Measurements from ENCODE around the gene IL12B. TPM values are rescaled to one million over a fixed set of nuclear protein-coding genes. Genes with fewer than 3 reads are reported as not detected.
"Not testable (repeated sequence)": the region's sequence is repeated elsewhere in the genome, so short reads cannot be mapped to it uniquely, and the experiment has no call there.

IL12B gene
- total RNA-seq, 1 experiment from 2014 or later = not detected

DNA sequence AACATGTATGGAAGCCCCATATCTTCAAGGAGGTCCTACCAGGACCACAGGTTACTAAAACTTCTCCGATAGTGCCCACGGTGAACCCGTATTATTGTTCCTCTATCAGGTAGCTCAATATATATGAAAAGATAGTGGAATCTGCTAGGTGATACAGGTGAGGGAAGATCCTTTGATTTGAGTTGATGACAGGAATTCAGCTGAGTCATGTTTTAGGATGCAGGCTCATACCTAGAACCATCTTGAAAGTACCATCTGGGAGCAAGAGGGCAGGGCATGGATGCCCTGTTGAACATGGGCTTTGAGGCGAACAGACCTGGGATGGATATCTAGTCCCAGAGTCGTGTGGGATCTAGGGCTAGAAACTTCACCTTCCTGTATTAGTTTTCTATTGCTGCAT, 35.4 kb downstream of the IL12B start:
- no peak for DNase-seq (ENCODE audit: low spot score)

GRCh38 chr5:159290741-159291140, 39.5 kb downstream of the IL12B start:
- DNase-seq (ENCODE audit: low spot score) = peak; percentile 16

DNA sequence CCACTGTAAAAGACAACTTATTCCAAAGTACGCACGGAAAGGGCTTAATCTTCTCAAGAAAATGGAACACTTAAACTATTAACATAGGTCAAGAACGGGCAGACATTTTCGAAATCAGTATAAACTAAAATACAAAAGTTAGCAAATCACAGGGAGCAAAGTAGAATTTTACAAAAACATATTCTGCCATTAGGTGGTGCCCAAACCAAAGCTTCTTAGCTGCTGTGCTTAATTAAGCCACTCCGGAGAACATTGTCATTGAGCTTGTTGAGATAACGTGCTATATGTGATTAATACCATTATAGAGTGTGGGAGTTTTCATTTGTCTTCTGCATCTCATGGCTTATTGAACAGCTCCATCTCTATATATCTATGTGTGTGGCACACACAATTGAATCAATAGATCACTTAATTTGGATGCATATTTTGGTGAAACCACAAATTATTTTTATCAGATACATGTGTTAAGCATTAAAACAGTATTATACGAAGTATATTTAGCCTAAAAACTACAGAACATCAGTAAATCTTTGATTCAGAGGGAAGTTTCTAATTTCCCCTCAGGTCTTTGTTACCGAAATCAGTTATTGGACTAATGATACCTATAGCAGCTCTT, 43.8 kb downstream of the IL12B start:
- peak; percentile 55 for DNase-seq (ENCODE audit: low spot score)

DNA sequence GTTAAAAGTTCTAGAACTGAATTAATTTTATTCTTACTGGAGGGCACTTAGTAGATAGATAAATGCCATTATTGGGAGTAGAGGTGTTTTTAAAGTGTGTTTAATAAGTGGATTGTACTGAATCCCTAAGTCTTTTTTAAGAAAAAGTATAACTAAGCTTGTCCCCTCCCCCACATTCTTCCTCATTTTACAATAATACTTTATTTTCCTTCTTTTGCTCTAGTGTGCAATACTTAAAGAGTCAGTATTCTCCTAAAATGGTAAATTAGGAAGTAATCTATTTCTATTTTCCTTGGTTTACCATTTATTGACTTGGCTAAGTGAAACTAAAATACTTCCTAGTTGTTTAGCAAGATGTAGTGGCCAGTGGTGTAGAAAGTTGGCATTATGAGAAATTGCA, 55.6 kb downstream of the IL12B start:
- DNase-seq (ENCODE audit: low spot score) = no peak

GRCh38 chr5:159273923-159274322, 56.4 kb downstream of the IL12B start:
- no peak for DNase-seq (ENCODE audit: low spot score)

DNA sequence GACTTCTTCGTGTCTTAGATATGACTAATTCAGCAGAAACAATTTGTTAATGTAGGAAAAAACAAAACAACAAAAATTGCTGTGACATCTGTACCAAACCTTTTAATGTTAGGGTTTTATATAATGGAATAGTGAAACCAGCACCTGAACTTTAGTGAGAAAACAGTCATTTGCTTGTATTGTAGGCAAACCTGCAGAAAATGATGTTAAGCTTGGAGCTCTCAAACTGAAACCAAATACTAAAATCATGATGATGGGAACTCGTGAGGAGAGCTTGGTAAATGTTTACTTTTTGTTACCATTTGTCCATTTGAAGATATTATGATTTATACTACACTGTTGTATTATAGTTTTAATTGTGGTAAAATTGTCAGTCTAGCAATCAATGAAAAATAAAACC, 60.6 kb downstream of the IL12B start:
- DNase-seq (ENCODE audit: low spot score) = no peak

DNA sequence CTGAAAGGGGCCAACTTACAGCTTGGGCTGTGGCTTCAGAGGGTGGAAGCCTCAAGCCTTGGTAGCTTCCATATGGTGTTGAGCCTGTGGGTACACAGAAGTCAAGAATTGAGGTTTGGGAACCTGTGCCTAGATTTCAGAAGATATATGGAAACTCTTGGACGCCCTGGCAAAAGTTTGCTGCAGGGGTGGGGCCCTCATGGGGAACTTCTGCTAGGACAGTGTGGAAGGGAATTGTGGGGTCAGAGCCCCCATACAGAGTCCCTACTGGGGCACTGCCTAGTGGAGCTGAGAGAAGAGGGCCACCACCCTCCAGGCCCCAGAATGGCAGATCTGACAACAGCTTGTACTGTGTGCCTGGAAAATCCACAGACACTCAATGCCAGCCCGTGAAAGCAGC, 63.5 kb downstream of the IL12B start:
- DNase-seq (ENCODE audit: low spot score) = not testable (repeated sequence)

Other genes starting within 250 kb of the IL12B start
- gene EBF1, start 230.6 kb downstream of the IL12B start, total RNA-seq (2014; rRNA removed; shearing (Covaris generic)) = 1.6 and 2.1 TPM in 2 replicates
- 117 and 122 TPM in 2 replicates for gene RNF145, start 120.9 kb downstream of the IL12B start, total RNA-seq (2014; rRNA removed; shearing (Covaris generic))
- gene UBLCP1, start 67.2 kb downstream of the IL12B start, total RNA-seq (2014; rRNA removed; shearing (Covaris generic)) = 51.5 and 59.8 TPM in 2 replicates

All from A172 (cell line).